Measurements from ENCODE around the gene CLEC4F. TPM values are rescaled to one million over a fixed set of nuclear protein-coding genes. Genes with fewer than 3 reads are reported as not detected.

CLEC4F gene
- total RNA-seq, 1 donor from 2014 or later: not detected

DNA sequence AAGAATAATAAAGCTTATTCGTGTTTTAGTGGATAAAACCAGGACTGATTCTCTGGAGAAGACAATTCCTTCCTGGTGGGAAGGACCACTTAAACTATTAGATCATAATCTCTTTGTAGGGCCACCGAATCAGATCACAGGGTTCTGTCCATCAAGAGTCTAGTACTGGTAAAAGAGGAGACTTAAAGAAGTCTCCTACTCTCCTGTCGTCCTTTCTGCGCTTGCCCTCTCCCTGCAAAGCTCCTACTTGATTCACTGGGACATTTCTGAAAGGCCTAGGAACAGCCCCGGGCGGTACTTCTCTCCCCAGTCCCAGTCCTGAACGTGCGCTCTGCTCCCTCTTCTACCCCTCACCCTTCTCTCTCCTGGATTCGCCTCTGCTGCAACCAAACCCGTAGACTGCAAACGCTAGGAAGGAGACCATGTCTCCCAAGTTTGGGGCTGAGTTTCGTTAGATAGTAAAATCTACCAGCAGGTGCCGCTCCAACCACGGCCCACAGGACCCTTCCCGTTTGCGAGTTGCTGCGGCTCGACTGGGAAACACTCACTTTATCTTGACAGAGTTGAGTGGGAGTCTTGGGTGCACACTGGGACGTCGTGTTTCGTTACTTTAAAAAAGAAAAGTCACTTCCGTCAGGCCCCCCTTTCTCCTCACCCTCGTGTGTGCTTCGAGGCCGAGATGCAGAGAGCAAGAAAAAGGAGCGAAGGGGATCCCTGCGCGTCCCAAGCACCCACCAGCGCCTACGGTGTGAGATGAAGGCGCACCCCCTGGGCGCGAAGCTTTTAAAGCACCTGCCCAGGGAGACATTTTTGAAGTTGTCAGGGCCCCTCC is 30.9 kb downstream of the CLEC4F start:
- peak; percentile 50 for DNase-seq (ENCODE audit: low read depth)

DNA sequence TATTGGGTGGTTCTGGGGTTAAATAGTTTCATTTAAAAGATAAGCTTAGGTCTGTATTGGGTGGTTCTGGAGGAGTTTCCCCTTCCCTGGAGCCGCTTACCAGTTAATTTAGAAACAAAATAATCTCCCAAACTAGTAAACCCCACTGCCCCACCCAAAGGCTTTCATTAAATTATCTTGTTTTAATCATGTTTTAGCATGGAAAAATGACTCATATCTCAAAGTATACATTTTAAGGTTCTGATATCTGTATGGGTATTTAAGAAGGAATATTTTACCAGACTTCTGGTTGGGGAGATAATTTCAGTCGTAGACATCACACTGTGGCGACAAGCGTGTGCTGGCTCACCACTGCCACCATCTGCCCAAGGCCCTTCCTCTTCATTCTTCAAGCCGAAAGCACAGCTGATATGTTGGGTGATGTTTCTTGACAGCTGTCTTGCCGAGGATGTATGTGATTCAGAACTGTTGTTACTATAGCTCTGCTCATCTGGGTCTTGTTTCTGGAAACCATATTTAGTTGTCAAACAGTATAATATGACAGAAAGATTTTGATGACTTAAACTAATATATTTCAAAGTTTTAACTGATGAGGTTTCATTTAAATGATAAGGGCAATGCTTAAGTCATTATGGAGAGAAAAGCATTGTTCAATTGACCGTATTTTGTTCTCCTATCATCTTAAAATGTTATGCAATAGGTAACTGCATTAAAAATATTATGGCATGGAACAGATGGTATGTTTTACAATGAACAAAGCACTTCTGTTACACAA is 35.1 kb downstream of the CLEC4F start:
- peak; percentile 81 for DNase-seq (ENCODE audit: low read depth)

DNA sequence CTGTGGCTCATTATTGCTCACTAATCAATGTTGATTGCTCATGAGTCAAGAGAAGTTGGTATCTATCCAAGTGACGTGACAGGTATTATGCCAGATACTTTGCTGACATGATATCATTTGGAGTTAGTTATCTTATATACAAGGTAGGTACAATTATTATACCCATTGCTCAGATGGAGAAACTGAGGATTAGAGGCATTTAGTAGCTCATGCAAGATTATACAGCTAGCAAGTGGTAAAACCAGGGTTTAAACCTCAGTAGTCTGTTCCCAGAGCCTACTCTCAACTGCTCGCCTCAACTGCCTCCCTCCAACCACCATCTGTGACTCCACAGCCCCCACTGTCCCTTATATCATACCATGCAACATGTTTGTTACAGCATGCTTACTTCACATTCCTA is 36.1 kb downstream of the CLEC4F start:
- DNase-seq (ENCODE audit: low read depth): no peak

DNA sequence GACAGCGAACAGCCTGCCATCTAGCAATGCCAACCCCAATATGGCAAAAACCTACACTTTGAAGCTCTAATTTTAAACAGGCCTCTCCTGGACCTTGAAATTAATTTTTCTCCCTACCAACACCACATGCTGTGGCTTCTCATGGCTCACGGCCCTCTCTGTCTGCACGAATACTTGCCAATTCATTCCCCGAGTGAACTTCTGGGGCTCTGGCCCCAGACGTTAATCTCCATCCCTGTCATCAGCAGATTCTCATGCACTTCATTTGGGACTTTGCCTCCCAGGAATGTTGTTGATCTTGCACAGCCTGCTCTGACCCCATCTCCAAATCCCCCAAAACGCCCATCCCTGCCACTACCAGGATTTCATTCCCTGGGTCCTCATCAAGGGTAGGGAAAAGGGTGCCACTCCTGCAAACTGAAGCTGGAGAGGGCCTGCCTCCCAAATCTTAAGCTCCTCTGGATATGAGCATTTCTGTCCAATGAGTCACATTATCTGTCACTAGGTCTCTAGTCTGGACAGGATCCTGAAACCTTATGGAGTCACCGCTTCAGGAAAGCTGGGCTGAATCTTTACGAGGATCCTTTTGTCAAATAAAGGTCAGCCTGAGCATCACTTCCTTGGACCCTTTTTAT is 40.4 kb downstream of the CLEC4F start:
- no peak for DNase-seq (ENCODE audit: low read depth)

DNA sequence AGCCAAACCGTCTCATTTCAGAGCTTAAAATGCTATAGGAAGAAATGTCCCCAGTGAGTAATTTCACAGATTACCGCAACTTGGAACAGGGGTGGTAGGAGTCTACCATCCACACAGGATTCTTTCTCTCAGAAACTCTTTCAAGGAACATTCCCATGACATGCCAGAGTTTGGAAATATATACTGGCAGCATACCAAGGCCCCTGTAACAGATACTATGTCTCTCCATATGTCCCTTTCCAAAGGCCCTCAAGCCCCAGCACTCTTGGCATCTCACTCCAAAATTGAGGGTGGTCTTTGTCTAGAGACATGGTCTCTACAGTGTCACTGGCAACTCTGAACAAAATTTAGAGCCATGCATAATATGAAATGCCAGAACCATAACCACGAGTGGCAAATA is 40.9 kb downstream of the CLEC4F start:
- no peak for DNase-seq (ENCODE audit: low read depth)

DNA sequence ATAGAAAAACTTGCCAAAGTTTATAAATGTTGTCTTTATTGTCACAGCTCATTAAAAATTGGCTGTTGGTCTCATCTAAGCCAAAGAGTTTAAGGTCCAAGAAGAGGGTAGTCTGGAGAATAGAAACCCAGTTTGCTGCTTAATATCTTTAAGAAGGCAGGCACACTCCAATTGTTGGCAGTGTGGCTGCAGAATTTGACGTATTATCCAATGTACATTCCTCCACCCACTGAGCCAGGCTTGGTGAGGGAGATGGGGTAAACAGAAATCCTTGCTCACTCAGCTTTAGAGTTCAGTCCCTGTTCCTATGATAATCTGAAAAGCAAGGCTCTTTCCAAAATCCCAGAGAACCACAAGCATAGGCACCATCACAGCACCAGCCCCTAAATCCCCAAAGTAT is 41.7 kb downstream of the CLEC4F start:
- no peak for DNase-seq (ENCODE audit: low read depth)

DNA sequence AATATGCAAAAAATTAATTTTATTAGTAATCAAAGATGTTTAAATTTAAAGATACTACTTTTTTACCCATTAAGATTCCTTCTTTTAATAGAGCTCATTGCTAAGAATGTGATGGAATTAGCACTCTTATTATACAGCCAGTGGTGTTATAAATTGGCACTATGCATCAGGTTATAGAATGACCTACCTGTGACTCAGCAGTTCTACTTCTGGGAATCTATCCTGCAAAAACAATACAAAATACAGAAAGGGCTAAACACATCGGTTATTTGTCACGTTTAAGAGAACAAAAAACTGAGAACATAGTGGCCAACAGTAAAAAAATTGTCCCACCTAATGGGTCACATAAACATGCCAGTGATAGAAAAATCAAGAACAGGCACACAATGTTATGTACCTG is 42.9 kb downstream of the CLEC4F start:
- DNase-seq (ENCODE audit: low read depth): no peak

DNA sequence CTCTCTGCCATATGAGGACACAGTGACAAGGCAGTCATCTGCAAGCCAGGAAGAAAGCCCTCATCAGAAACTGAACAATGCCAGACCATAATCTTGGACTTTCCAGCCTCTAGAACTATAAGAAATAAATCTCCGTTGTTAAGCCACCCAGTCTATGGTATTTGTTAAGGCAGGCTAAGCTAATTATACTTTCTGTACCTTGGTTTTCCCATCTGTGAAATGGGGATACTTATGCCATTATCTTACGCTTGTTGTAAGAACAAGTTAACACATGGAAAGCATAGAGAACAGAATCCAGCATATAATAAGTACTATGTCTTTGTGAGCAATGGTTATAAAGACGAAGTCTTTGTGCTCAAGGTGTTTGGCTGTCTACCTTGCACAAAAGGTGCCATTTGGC is 44.1 kb downstream of the CLEC4F start:
- DNase-seq (ENCODE audit: low read depth): no peak

DNA sequence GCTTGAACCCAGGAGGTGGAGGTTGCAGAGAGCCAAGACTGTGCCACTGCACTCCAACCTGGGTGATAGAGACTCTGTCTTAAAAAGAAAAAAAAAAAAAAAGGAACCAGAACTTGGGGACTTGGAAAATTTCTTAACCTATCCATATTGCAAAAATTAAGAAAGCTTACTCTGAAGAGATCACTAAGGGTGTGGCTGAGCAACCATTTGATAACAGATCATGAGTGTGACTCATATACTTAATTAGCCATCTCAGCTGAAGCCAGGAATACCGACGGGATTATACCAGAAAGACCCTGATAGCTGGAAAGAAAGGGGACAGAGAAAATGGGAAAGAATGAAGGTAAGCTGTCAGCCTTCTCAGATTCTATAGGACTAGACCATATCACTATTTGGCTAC is 45.3 kb downstream of the CLEC4F start:
- no peak for DNase-seq (ENCODE audit: low read depth)

DNA sequence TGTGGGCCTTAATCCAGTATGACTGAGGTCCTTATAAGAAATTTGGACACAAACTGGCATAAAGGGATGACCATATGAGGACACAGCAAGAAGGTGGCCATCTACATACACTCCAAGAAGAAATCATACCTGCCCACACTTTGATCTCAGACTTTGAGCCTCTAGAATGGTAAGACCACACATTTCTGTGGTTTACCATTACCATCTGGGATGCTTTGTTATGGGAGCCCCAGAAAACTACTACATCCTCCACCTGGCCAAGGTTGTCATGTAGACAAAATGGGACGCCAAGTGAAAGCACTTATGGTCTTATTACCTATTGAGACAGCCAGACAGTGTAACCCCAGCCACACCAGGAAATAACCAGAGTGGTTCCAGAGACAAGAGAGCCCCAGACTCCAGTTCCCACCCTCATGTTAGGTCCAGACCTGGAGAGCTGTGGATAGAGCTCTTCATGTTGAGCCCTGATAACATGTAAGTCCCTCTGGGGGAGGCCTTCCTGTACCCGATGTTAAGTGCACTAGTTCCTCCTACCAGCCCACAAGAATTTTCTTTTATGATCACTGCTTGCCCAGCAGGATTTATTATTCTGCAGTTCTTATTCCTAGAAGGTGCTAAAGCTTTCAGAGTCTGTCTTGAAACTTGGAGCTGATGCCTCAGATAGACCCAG is 47.8 kb downstream of the CLEC4F start:
- DNase-seq (ENCODE audit: low read depth): no peak

DNA sequence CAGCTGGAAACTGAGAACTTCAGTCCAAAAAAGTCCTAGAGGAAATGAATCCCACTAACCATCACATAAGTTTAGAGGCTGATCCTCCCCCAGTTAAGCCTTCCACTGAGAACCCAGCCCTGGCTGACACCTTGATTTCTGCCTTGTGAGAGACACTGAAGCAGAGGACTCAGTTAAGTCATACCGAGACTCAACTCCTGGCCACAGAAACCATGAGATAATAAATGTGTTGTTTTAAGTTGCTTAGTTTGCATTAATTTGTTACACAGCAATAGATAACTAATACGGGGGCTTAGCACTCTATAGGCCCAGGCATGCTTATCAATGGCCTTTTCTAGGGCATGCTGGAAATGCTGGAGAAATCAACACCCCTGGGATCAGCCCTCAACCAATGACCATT is 49.0 kb downstream of the CLEC4F start:
- no peak for DNase-seq (ENCODE audit: low read depth)

DNA sequence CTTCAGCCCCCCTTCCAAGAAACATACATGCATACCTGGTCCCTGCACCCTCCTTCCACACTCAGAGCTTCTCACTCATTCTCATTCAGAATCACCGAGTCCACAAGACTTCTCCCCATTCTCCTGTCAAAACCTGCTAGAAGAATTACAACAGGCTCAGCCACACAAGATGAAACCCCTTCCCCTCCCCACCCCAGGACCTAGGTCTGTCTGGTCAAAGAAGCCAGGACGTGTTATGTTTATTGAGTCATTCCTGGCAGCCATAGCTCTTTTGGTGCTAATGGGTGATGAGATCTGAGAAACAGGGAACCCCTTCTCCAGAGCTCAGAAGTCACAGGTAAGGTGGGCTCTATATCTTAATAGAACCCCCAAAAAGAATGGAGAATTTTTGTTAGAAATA is 50.9 kb downstream of the CLEC4F start:
- no peak for DNase-seq (ENCODE audit: low read depth)

DNA sequence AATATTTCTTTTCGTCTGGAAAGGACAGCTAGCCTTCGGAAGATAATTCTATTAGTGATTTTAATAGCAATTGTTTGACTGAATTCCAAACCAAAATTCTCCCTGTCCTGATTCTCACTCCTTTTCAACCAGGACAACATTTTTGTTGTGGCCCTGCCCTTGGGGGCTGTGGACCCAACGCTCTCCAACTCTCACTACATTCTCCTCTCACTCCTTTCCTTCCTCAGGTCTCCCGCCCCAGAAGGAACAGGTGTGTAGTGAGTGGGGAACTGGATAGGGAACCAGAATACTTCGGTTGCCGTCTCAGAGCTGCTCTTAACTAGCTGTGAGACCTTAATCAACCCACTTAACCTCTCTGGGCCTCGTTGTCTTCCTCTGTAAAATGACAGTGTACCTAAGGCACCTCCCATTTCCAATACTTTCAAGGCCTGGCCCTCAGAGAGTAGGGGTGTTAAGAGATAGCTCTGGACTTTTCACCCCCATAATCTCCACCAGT is 51.8 kb downstream of the CLEC4F start:
- DNase-seq (ENCODE audit: low read depth): no peak

DNA sequence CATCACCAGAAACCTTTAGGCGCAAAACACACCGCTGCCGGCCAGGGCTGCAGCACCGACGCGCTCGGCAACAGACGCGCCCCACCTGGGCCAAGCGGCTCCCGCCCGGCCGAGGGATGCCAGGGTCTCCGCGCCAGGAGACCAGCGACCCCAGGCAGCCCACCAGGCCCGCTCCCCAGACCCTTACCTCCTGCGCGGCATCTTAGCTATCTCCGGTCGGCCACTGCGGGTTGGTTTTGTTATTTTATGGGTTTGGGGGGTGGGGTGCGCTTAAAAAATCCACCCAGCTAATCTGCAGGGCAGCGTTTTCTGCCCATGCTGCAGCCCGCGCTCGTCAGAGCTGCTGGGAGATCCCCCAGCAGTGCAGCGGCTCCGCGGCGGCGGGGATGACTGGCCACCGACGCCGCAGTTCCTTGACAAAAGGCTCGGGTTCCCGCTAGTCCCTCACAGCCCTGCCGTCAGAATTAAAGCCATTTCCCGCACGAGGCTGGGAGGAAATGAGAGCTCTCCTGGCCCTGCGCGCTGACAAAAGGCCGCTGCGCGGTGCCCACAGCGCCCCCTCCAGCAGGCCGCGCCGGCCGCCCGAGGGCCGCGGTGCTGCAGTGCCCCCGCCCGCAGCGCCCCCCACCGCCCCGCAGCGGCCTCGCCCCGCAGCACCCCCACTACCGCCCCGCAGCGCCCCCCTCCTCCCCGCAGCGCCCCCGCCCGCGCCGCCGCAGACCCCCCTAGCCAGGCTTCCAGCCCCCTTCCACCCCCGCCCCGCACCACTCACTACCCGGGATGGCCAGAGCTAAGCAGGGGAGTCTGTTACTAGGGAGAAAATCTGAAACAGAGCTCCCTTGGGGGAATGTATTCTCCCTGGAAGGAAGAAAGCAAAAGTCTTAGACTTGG is 52.5 kb downstream of the CLEC4F start, which contains the start of gene ADD2:
TSS of gene ADD2 (minus strand) at position 502 of the 891 bp plus-strand sequence. CDS start 61,792 bp downstream, outside the sequence.
- no peak for DNase-seq (ENCODE audit: low read depth)

DNA sequence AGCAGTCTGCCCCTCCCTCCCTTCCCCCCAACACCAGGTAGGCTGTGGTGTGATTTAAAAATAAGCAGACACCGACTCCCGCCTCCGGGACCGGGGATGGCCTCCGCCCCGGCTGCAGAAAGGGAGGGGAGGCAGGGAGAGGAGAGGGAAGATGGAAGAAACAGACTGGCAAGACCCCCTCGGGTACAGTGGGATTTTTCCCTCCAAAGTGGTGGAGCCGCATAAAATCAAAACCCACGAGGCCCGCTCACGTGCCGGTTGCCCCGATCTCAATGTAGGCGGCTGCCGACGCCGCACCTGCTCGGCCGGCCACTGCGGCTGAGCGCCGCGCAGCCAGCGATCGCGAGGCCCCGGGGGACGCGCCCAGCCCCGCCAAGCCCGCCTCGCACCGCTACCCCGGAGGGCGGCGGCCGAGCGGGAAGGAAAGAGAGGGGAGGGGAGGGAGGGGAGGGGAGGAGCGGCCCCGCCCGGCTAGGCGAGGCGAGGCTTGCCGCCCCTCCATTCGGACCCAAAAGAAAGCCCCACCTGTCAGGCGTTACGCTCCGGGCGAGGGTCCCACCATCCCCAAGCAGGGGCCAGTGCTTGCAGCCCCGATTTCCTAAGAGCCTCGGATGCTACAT is 53.2 kb downstream of the CLEC4F start:
- no peak for DNase-seq (ENCODE audit: low read depth)

DNA sequence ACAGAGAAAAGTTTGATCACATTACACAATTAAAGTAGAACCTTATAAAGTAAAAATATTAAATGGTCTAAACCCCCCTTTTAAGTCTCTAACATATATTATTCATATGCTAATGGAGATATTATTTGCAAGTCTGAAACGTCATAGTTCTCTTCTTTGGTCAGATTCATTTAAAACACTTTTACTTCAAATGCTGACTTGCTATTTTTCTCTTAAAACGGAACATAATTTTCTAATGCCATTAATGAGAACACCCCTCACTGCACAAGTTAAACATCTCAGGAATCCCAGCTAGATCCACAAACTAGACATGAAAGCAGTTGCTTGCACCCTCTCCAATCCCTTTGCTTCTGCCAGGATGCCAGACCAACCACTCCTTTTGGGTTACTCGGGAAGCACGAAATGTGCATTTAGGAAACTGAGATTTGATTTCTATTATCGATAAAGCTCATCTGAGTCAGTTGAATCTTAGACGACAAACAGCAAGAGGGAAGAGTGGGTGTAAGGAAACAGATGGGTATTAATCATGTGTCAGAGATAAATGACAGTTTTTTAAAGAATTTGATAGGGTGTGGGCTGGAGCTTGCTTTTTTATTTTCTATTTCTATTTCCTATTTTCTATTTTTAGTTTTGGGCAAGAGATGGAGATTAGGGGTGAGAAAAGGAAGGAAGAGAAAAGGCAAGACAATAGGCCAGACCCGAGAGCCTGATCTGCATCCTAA is 53.9 kb downstream of the CLEC4F start:
- no peak for DNase-seq (ENCODE audit: low read depth)

DNA sequence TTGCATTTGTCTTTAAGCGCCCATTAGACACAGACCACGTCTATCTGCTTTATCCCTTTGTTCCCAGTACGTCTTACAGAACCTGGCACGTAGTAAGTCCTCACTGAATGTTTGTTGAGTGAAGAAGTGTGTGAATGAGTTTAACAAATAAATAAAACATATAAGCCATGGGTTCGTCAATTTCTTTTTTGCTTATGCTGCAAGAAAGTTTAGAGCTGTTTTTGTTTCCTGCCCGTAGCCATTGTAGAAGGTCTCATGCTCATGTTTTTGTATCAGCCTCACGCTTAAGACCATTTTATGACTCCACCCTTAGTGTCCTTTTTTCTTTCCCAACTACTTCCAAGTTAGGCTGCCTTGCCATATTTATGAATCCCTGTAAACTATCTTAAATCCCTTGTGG is 54.9 kb downstream of the CLEC4F start:
- DNase-seq (ENCODE audit: low read depth): no peak

DNA sequence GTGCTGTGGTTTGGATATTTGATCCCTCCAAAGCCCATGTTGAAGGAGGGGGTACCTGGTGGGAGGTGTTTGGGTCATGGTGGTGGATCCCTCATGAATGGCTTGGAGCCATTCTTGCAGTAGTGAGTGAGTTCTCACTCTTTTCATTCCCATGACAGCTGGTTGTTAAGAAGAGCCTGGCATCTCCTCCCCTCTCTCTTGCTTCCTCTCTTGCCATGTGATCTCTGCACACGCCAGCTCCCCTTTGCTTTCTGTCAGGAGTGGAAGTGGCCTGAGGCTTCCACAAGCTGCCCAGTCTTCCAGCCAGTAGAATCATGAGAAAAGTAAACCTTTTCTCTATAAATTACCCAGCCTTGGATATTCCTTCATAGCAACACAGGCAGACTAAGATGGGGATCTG is 61.0 kb downstream of the CLEC4F start:
- DNase-seq (ENCODE audit: low read depth): no peak
